ENCODE measurements around the gene JAZF1.

Gene JAZF1

DNA sequence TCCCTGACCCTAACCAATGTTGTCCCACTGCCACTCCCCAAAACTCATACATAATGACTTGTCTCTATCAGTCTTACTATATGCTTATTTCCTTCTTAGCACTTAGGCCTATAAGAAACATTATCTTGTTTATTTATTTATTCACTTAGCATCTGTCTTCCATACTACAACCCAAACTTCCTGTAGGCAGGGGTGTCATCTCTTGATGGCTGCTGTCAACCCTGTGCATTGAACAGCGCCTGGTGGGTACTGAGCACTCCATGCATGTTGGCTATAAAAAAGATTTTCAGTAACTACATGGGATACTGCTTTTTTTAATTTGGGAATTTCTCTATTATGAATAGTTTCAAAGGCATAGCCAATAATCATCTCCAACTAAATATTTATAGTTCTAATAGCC, 46.7 kb downstream of the JAZF1 start:
- TF ChIP-seq, protein P1, sequence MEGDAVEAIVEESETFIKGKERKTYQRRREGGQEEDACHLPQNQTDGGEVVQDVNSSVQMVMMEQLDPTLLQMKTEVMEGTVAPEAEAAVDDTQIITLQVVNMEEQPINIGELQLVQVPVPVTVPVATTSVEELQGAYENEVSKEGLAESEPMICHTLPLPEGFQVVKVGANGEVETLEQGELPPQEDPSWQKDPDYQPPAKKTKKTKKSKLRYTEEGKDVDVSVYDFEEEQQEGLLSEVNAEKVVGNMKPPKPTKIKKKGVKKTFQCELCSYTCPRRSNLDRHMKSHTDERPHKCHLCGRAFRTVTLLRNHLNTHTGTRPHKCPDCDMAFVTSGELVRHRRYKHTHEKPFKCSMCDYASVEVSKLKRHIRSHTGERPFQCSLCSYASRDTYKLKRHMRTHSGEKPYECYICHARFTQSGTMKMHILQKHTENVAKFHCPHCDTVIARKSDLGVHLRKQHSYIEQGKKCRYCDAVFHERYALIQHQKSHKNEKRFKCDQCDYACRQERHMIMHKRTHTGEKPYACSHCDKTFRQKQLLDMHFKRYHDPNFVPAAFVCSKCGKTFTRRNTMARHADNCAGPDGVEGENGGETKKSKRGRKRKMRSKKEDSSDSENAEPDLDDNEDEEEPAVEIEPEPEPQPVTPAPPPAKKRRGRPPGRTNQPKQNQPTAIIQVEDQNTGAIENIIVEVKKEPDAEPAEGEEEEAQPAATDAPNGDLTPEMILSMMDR (conservative IDR thresholded peaks at IDR 0.05; ENCODE audit: low read depth, low read length): no peak
- DNase-seq (ENCODE audit: low read depth): no peak
- no peak overlapping the region for H3K4me3 ChIP-seq (ENCODE audit: low read depth, low read length)

DNA sequence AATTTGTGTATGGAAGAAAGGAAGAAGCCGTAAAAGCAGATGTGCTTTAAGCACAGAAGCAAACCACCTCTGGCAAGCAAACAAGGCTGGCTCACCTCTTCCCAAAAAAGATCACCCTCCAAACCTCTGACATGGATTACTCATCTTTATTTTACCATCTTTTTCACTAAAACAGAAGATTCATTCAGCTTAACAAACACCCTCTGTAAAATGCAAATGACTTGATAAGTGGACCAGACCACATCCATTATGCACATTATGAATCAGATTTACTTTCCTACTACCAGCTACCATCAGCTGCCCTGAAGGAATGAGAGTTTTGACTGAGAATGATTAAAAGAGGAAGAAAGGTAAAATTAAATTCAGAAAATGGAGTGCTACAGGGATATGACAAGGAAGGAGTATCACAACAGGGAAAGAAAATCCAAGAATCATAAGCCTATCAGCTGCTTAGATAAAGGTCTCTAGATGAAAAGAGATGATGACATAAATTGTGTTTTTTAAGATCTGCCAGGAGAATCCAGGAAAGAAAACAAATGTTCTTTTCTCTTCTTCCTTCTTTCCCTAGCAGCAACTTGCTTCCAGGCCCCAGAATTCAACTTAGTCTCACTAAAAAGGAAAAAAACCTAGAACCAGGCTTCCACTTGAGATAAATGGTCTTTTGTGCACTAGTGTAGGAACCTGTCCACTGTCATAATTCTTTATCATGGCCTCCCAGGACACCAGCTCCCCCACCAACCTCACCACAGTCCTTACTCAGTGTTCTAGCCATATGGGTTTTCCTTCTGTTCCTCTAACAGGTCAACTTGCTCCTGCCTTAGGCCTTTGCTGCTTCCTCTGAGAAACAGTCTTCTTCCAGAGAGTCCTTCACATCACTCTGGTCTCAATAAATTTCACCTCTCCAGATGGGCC, 47.4 kb downstream of the JAZF1 start:
- DNase-seq (ENCODE audit: low read depth): no peak
- no peak overlapping the region for H3K4me3 ChIP-seq (ENCODE audit: low read depth, low read length)
- TF ChIP-seq, protein P1 (conservative IDR thresholded peaks at IDR 0.05; ENCODE audit: low read depth, low read length): no peak

DNA sequence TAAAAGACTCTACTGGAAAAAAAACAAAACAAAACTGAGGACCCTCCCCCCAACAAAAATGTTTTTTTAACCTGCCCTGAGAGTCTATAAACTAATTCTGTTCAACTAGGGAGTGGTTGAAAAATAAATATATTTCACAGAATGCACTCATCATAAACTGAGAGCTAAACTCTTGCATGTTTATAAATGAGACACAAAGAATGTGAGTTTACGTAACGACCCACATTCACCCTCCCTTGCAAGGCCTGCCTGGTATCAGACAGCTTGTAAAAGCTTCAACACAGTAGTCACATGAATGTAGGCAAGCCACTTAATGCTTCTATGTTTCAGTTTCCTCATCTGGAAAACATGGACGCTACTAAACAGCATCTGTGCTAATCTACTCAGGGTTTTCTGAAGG, 50.3 kb downstream of the JAZF1 start:
- H3K4me3 ChIP-seq (ENCODE audit: low read depth, low read length): no peak overlapping the region

DNA sequence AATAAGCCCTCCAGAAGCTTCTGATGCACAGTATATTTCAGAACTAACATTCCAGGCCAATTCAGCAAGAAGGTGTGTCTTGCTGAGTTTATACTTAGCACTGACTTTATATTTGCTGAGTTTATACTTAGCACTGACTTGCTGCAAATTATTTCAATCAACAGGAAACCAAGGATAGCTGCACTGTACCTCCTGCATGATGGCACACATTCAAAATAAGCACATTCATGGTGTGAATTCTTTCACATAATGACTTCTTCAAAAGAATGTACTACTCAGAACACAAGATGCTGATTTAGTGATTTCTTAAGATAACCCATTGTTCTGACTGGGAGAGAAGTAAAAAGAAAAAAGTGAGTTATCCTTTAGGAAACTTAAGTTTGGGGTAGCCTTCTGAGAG, 52.0 kb downstream of the JAZF1 start:
- peak; percentile 92 for DNase-seq (ENCODE audit: low read depth)
- TF ChIP-seq, protein P1 (conservative IDR thresholded peaks at IDR 0.05; ENCODE audit: low read depth, low read length): no peak
- no peak overlapping the region for H3K4me3 ChIP-seq (ENCODE audit: low read depth, low read length)

More for the DNA sequence above, 50.3 kb downstream of the JAZF1 start:
- TF ChIP-seq, protein P1 (conservative IDR thresholded peaks at IDR 0.05; ENCODE audit: low read depth, low read length): no peak
- peak; percentile 94 for DNase-seq (ENCODE audit: low read depth)

DNA sequence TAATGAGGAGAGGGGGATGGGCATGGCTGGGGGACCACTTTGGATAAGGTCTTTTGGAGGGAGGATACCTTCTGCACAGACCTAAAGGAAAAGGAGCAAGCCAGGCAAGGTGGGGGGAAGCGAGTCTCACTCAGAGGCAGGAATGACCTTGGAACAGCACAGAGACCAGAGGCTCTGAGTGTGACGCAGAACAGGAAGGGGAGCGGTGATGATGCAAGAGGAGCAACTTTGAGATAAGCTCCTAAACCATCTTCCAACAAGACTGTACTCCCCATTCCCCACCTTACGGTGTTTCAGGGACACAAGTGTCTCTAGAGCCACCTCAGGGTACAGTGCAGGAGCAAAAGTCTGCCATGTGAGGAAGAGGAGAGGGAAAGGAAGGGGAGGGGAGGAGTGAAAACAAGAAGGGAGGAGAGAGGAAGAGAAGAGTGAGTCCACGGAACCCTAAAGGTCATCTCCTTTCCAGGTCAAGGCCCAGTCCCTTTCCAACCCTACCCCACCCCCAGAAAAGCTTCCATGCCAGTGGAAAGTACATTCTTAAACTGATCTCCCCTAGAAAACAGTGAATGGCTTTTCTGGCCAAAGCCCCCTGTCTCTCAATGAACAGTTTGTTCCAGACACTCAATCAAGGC, 54.1 kb downstream of the JAZF1 start:
- peak; percentile 69 for DNase-seq (ENCODE audit: low read depth)
- H3K4me3 ChIP-seq (ENCODE audit: low read depth, low read length): no peak overlapping the region
- TF ChIP-seq, protein P1 (conservative IDR thresholded peaks at IDR 0.05; ENCODE audit: low read depth, low read length): no peak

DNA sequence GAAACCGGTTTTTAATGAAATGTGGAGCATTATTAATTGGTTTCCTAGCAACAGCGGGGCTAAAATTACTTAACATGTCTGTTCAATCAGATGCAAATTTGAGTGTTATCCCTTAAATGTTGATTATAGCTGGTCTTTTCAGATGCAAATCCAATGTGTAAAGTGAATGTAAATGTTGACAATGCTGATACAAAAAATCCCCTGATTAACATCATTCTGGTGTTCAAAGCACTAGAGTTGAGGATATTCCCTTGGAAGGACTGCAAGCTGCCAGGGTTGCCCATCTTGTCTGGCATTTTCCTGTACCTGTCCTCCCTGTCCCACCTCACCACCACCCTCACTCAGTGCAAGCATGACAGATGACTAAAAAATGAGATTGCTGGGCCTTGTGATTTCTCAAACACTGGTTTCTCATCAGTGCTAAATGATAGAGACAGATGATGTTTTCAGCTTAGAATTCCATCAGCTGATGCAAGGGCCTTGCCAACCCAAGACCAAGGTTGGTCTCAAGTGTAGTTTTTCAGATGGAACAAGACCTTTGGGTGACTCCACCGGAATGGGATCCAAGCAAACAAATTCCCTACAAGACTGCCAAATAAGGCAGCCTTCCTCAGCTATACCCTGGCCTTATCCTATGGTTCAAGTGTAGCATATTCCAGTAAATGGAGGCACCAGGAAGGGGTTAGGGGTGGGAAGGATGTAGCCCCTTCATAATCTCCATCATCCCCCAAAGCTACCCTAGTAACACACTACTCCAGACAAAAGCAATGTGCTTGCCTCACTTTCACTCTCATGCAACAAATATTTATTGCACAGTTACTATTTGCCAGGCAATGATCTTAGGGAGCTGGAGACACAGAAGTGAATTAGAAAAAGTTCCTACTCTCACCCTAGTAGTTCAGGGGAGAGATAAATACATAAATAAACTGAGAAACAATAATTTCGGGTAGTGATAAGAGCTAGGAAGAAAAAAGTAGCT, 54.9 kb downstream of the JAZF1 start:
- no peak overlapping the region for H3K4me3 ChIP-seq (ENCODE audit: low read depth, low read length)
- peak; percentile 84 for DNase-seq (ENCODE audit: low read depth)
- TF ChIP-seq, protein P1 (conservative IDR thresholded peaks at IDR 0.05; ENCODE audit: low read depth, low read length): no peak

All from choroid plexus epithelial cell (primary cell).